ENCODE measurements around the gene RWDD1. TPM values are rescaled to one million over a fixed set of nuclear protein-coding genes. Genes with fewer than 3 reads are reported as not detected.
A peak's percentile ranks its signal among the peaks of the same experiment; 100 is the strongest.

Gene RWDD1
- total RNA-seq, 1 experiment from 2014 or later = 24.6 TPM

DNA sequence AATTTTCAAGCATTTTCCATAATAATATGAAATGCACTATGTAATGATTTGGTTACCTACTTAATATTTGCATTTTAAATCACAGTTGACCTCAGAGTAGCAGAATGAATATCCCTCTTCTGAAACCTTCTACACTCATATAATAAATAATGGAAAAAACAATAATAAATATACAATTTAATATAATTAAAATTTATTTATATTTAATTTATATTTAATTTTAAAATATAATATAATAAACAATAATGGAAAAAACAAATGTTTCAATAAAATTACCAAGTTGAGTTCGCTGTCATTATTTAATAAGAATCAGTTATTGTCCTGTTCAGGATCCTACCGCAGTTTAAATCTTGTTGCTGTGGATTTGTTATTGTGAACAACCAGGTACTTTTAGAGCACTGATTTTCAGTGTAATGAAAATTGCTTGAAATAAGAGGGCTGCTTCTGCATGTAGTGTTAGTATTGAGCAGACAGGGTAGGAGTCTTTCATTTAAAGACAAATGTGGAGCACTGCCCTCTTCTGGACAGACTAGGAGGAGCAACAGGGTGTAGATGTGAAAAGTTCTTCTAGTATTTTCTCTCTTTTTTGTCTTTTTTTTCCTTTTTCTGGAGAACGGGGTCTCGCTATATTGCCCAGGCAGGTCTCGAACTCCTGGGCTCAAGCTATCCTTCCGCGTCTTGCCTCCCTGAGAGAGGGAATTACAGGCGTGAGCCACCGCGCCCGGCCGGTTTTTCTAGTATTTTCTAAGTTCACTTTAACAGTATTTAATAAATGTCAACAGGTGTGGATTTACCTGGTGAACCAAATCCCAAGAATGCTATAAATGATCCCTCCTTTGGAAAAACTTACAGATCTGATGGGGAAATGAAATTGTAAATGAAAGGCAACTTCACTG lies 39.4 kb upstream of the RWDD1 start:
- POLR2A ChIA-PET (ENCODE audit: unreplicated experiment) = no interaction called here
- H3K4me2 ChIP-seq (ENCODE audit: low read length) = no peak overlapping the region
- H3K79me2 ChIP-seq (ENCODE audit: low read length) = no peaks in the 10 kb centered on the region
- CTCF ChIA-PET = no interaction called here
- H2AFZ ChIP-seq (ENCODE audit: low read length) = peak overlapping the region; percentile 43; the same call in 1 of the 2 replicates
- no TSS peak for BruUV-seq (replicated peaks)
- DNase-seq = peak; percentile 67
- intact Hi-C loops (cut with micrococcal nuclease) = loop anchor here (1.0 to 5.0 kb wide), 2 partner anchors 245 to 265 kb away; no protein-coding TSS in a partner anchor
- no peaks in the 10 kb centered on the region for H3K9me2 ChIP-seq (replicated peaks; ENCODE audit: low read length)
- no peaks in the 10 kb centered on the region for H3K9me3 ChIP-seq (ENCODE audit: low read length)
- H3F3A ChIP-seq (ENCODE audit: low read length, unreplicated experiment) = no peaks in the 10 kb centered on the region
- H3K4me3 ChIP-seq (ENCODE audit: low read length) = no peak overlapping the region
- no peaks in the 10 kb centered on the region for H3K36me3 ChIP-seq (ENCODE audit: low read depth, low read length)
- TF ChIP-seq, protein P1, sequence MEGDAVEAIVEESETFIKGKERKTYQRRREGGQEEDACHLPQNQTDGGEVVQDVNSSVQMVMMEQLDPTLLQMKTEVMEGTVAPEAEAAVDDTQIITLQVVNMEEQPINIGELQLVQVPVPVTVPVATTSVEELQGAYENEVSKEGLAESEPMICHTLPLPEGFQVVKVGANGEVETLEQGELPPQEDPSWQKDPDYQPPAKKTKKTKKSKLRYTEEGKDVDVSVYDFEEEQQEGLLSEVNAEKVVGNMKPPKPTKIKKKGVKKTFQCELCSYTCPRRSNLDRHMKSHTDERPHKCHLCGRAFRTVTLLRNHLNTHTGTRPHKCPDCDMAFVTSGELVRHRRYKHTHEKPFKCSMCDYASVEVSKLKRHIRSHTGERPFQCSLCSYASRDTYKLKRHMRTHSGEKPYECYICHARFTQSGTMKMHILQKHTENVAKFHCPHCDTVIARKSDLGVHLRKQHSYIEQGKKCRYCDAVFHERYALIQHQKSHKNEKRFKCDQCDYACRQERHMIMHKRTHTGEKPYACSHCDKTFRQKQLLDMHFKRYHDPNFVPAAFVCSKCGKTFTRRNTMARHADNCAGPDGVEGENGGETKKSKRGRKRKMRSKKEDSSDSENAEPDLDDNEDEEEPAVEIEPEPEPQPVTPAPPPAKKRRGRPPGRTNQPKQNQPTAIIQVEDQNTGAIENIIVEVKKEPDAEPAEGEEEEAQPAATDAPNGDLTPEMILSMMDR (conservative IDR thresholded peaks at IDR 0.05; ENCODE audit: low read depth, low read length) = peak; percentile 66
- no peak for TF ChIP-seq EZH2phosphoT487 (IDR thresholded peaks at IDR 0.05; ENCODE audit: borderline replicate concordance, low read length)
- no peak for TF ChIP-seq EZH2 (IDR thresholded peaks at IDR 0.05; ENCODE audit: low read length, unreplicated experiment)
- no peak overlapping the region for H3K27ac ChIP-seq (ENCODE audit: low read length)
- H3K27me3 ChIP-seq (ENCODE audit: low read length) = no peaks in the 10 kb centered on the region
- H3K4me1 ChIP-seq (ENCODE audit: insufficient read depth, low read length) = peaks cover 24% of the 10 kb centered on the region
- no peaks in the 10 kb centered on the region for H4K20me1 ChIP-seq (ENCODE audit: low read length)
- H3K9ac ChIP-seq (ENCODE audit: low read length) = no peak overlapping the region
- peak; percentile 54 for ATAC-seq

DNA sequence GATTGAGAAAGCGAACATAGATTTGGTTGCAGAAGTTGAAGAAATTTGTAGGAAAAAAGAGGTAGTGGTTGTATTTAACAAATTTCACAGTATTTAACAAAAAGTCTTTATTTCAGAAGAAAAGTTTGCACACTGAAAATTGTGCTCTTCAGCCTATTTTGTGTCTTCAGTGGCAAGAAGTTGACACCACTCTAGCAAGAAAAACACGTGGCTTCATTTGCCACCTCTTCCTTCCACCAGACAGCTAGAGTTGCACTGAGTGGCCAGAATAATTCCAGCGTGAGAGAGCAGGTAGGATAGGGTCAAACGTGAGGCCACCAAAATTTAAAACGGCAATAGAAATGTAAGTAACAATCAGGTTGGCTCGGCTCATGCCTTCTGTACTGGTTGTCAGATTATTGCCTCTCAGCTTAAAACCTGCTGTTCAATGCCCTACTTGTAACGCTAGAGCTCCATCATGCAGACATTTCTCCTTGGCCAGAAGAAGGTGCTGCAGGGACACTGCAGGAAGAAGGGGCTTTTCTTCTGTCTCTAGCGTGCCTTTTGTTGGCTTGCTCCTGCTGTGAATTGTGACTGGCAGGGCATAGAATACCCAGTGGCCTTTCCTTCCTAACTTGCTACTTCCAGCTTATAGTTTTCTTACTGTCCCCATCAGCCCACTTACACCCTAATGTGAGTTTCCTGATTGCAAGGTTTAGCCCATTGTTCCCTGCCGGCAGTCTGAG lies 37.9 kb upstream of the RWDD1 start:
- H3F3A ChIP-seq (ENCODE audit: low read length, unreplicated experiment) = no peaks in the 10 kb centered on the region
- CTCF ChIA-PET = interaction anchor here (0.7 kb wide), 1 partner anchor 246 kb away, joined by 3 read pairs; no protein-coding TSS in a partner anchor
- no peaks in the 10 kb centered on the region for H3K9me2 ChIP-seq (replicated peaks; ENCODE audit: low read length)
- DNase-seq (no peak), ATAC-seq (no peak)
- H3K27ac ChIP-seq (ENCODE audit: low read length) = no peak overlapping the region
- peaks cover 24% of the 10 kb centered on the region for H3K4me1 ChIP-seq (ENCODE audit: insufficient read depth, low read length)
- no peak overlapping the region for H3K4me3 ChIP-seq (ENCODE audit: low read length)
- H4K20me1 ChIP-seq (ENCODE audit: low read length) = no peaks in the 10 kb centered on the region
- BruUV-seq (replicated peaks) = no TSS peak
- POLR2A ChIA-PET (ENCODE audit: unreplicated experiment) = no interaction called here
- no peaks in the 10 kb centered on the region for H3K9me3 ChIP-seq (ENCODE audit: low read length)
- no peaks in the 10 kb centered on the region for H3K27me3 ChIP-seq (ENCODE audit: low read length)
- H3K4me2 ChIP-seq (ENCODE audit: low read length) = no peak overlapping the region
- TF ChIP-seq, protein P1 (conservative IDR thresholded peaks at IDR 0.05; ENCODE audit: low read depth, low read length) = no peak
- no peak for TF ChIP-seq EZH2 (IDR thresholded peaks at IDR 0.05; ENCODE audit: low read length, unreplicated experiment)
- no peak for TF ChIP-seq EZH2phosphoT487 (IDR thresholded peaks at IDR 0.05; ENCODE audit: borderline replicate concordance, low read length)
- no peaks in the 10 kb centered on the region for H3K79me2 ChIP-seq (ENCODE audit: low read length)
- H2AFZ ChIP-seq (ENCODE audit: low read length) = no peak overlapping the region
- intact Hi-C loops (cut with micrococcal nuclease) = loop anchor here (5.0 kb wide), 1 partner anchor 266 kb away; no protein-coding TSS in a partner anchor
- no peaks in the 10 kb centered on the region for H3K36me3 ChIP-seq (ENCODE audit: low read depth, low read length)
- no peak overlapping the region for H3K9ac ChIP-seq (ENCODE audit: low read length)

All from PC-3 (cell line).